Measurements from ENCODE around the gene MARCKSL1. TPM values are rescaled to one million over a fixed set of nuclear protein-coding genes. Genes with fewer than 3 reads are reported as not detected.
"Not testable (repeated sequence)": the region's sequence is repeated elsewhere in the genome, so short reads cannot be mapped to it uniquely, and the experiment has no call there.

Gene MARCKSL1
- total and polyA plus RNA-seq, 2 experiments from 2014 or later = 16.6 to 22.1 TPM

GRCh38 chr1:32285658-32286057 lies 50.4 kb downstream of the MARCKSL1 start:
- H3K27me3 ChIP-seq (replicated peaks; ENCODE audit: insufficient read depth) = no peaks in the 10 kb centered on the region
- DNase-seq = no peak
- no peaks in the 10 kb centered on the region for H4K20me1 ChIP-seq (ENCODE audit: insufficient read depth)
- peaks cover 5% of the 10 kb centered on the region for H3F3A ChIP-seq (ENCODE audit: insufficient read depth)
- TF ChIP-seq EZH2phosphoT487 (IDR thresholded peaks at IDR 0.05; ENCODE audit: insufficient read depth, low read depth) = no peak
- TF ChIP-seq EZH2 (IDR thresholded peaks at IDR 0.05; ENCODE audit: insufficient read depth, poor library complexity, severe bottlenecking) = no peak
- H3K36me3 ChIP-seq (ENCODE audit: low read depth) = no peaks in the 10 kb centered on the region
- 82 to 90% methylated on average over 3 of the region's 3 CpGs for WGBS, 2 experiments (ENCODE audit: low coverage in 1 of 2, low lambda C conversion rate in 2 of 2, missing lambda C conversion rate in 2 of 2)
- no peaks in the 10 kb centered on the region for H3K9me2 ChIP-seq (ENCODE audit: insufficient read depth)
- in situ Hi-C loops (cut with MboI) = no loop called here
- H3K4me3 ChIP-seq = no peak overlapping the region
- H3K9ac ChIP-seq = no peak overlapping the region
- H3K9me3 ChIP-seq (ENCODE audit: low read depth) = no peaks in the 10 kb centered on the region
- no peak overlapping the region for H3K27ac ChIP-seq
- no peak overlapping the region for H3K4me2 ChIP-seq (ENCODE audit: unreplicated experiment)
- H2AFZ ChIP-seq = no peak overlapping the region
- H3K4me1 ChIP-seq (ENCODE audit: insufficient read depth) = no peaks in the 10 kb centered on the region
- H3K79me2 ChIP-seq (ENCODE audit: insufficient read depth) = no peaks in the 10 kb centered on the region

GRCh38 chr1:32284777-32285176 lies 51.3 kb downstream of the MARCKSL1 start:
- H3K9me2 ChIP-seq (ENCODE audit: insufficient read depth) = not testable (repeated sequence)

More at GRCh38 chr1:32284777-32285176, 51.3 kb downstream of the MARCKSL1 start:
- H3K27me3 ChIP-seq (replicated peaks; ENCODE audit: insufficient read depth); H2AFZ ChIP-seq; H3K27ac ChIP-seq; H3F3A ChIP-seq (ENCODE audit: insufficient read depth); DNase-seq; H3K4me3 ChIP-seq; H4K20me1 ChIP-seq (ENCODE audit: insufficient read depth); H3K9me3 ChIP-seq (ENCODE audit: low read depth); H3K9ac ChIP-seq; H3K4me1 ChIP-seq (ENCODE audit: insufficient read depth); H3K4me2 ChIP-seq (ENCODE audit: unreplicated experiment); H3K36me3 ChIP-seq (ENCODE audit: low read depth); in situ Hi-C loops (cut with MboI); H3K79me2 ChIP-seq (ENCODE audit: insufficient read depth): not testable (repeated sequence)
- WGBS, 2 experiments (ENCODE audit: low coverage in 1 of 2, low lambda C conversion rate in 2 of 2, missing lambda C conversion rate in 2 of 2) = 79 to 86% methylated on average over 8 of the region's 8 CpGs

Small RNAs within 50 kb of the gene (small RNA-seq; reads per million reads assigned to genes)
- gene RF00019 (ENCODE audit: low read depth, low replicate concordance) = not detected

Other genes with a start within 250 kb of the MARCKSL1 start
- 52.9 and 56.0 TPM in 2 replicates for gene KPNA6, start 228.2 kb downstream of the MARCKSL1 start, total RNA-seq (2014; rRNA removed; shearing (Covaris generic))
- gene KPNA6, start 228.2 kb downstream of the MARCKSL1 start, polyA plus RNA-seq (2016; fragmentation: Nextera tagmentation; extraction: Ambion mirVana) = 38.3 and 39.9 TPM in 2 replicates
- 92.1 and 99.9 TPM in 2 replicates for gene TXLNA, start 156.6 kb downstream of the MARCKSL1 start, total RNA-seq (2014; rRNA removed; shearing (Covaris generic))
- 77.5 and 77.6 TPM in 2 replicates for gene TXLNA, start 156.6 kb downstream of the MARCKSL1 start, polyA plus RNA-seq (2016; fragmentation: Nextera tagmentation; extraction: Ambion mirVana)
- 10.4 and 17.7 TPM in 2 replicates for gene CCDC28B, start 135.6 kb downstream of the MARCKSL1 start, total RNA-seq (2014; rRNA removed; shearing (Covaris generic))
- gene CCDC28B, start 135.6 kb downstream of the MARCKSL1 start, polyA plus RNA-seq (2016; fragmentation: Nextera tagmentation; extraction: Ambion mirVana) = 19.7 TPM in 2 replicates
- gene IQCC, start 130.6 kb downstream of the MARCKSL1 start, total RNA-seq (2014; rRNA removed; shearing (Covaris generic)) = 0.97 and 1.4 TPM in 2 replicates
- gene IQCC, start 130.6 kb downstream of the MARCKSL1 start, polyA plus RNA-seq (2016; fragmentation: Nextera tagmentation; extraction: Ambion mirVana) = 1.7 and 2.2 TPM in 2 replicates
- not detected in 2 replicates for gene DCDC2B, start 127.1 kb downstream of the MARCKSL1 start, total RNA-seq (2014; rRNA removed; shearing (Covaris generic))
- 0.21 and 0.25 TPM in 2 replicates for gene DCDC2B, start 127.1 kb downstream of the MARCKSL1 start, polyA plus RNA-seq (2016; fragmentation: Nextera tagmentation; extraction: Ambion mirVana)
- gene TMEM234, start 113.9 kb downstream of the MARCKSL1 start, total RNA-seq (2014; rRNA removed; shearing (Covaris generic)) = 12.5 and 23.5 TPM in 2 replicates
- gene TMEM234, start 113.9 kb downstream of the MARCKSL1 start, polyA plus RNA-seq (2016; fragmentation: Nextera tagmentation; extraction: Ambion mirVana) = 25.6 and 26.1 TPM in 2 replicates
- gene EIF3I, start 113.8 kb downstream of the MARCKSL1 start, total RNA-seq (2014; rRNA removed; shearing (Covaris generic)) = 266 and 286 TPM in 2 replicates
- gene EIF3I, start 113.8 kb downstream of the MARCKSL1 start, polyA plus RNA-seq (2016; fragmentation: Nextera tagmentation; extraction: Ambion mirVana) = 259 and 265 TPM in 2 replicates
- gene FAM167B, start 89.0 kb downstream of the MARCKSL1 start, total RNA-seq (2014; rRNA removed; shearing (Covaris generic)) = 3.0 and 4.2 TPM in 2 replicates
- gene FAM167B, start 89.0 kb downstream of the MARCKSL1 start, polyA plus RNA-seq (2016; fragmentation: Nextera tagmentation; extraction: Ambion mirVana) = 5.0 and 5.1 TPM in 2 replicates
- gene LCK, start 85.0 kb downstream of the MARCKSL1 start, total RNA-seq (2014; rRNA removed; shearing (Covaris generic)) = not detected in 2 replicates
- 0.24 TPM in 1 of 2 replicates, not detected in the other for gene LCK, start 85.0 kb downstream of the MARCKSL1 start, polyA plus RNA-seq (2016; fragmentation: Nextera tagmentation; extraction: Ambion mirVana)
- 52.5 and 58.5 TPM in 2 replicates for gene HDAC1, start 44.1 kb downstream of the MARCKSL1 start, total RNA-seq (2014; rRNA removed; shearing (Covaris generic))
- 53.8 and 56.9 TPM in 2 replicates for gene HDAC1, start 44.1 kb downstream of the MARCKSL1 start, polyA plus RNA-seq (2016; fragmentation: Nextera tagmentation; extraction: Ambion mirVana)
- gene FAM229A, start 26.3 kb upstream of the MARCKSL1 start, total RNA-seq (2014; rRNA removed; shearing (Covaris generic)) = 1.1 and 3.2 TPM in 2 replicates
- 2.9 and 3.1 TPM in 2 replicates for gene FAM229A, start 26.3 kb upstream of the MARCKSL1 start, polyA plus RNA-seq (2016; fragmentation: Nextera tagmentation; extraction: Ambion mirVana)
- gene TSSK3, start 26.3 kb upstream of the MARCKSL1 start, total RNA-seq (2014; rRNA removed; shearing (Covaris generic)) = 0.22 TPM in 1 of 2 replicates, not detected in the other
- gene TSSK3, start 26.3 kb upstream of the MARCKSL1 start, polyA plus RNA-seq (2016; fragmentation: Nextera tagmentation; extraction: Ambion mirVana) = 0.47 TPM in 1 of 2 replicates, not detected in the other
- gene BSDC1, start 58.2 kb upstream of the MARCKSL1 start, total RNA-seq (2014; rRNA removed; shearing (Covaris generic)) = 83.8 and 94.9 TPM in 2 replicates
- gene BSDC1, start 58.2 kb upstream of the MARCKSL1 start, polyA plus RNA-seq (2016; fragmentation: Nextera tagmentation; extraction: Ambion mirVana) = 47.5 and 47.8 TPM in 2 replicates
- gene ZBTB8B, start 128.8 kb upstream of the MARCKSL1 start, total RNA-seq (2014; rRNA removed; shearing (Covaris generic)) = not detected in 2 replicates
- gene ZBTB8B, start 128.8 kb upstream of the MARCKSL1 start, polyA plus RNA-seq (2016; fragmentation: Nextera tagmentation; extraction: Ambion mirVana) = not detected in 2 replicates
- gene ZBTB8A, start 203.2 kb upstream of the MARCKSL1 start, total RNA-seq (2014; rRNA removed; shearing (Covaris generic)) = 5.3 and 5.6 TPM in 2 replicates
- 6.8 and 8.5 TPM in 2 replicates for gene ZBTB8A, start 203.2 kb upstream of the MARCKSL1 start, polyA plus RNA-seq (2016; fragmentation: Nextera tagmentation; extraction: Ambion mirVana)

Measured in GM23248 (cell line).